ENCODE results near the gene CUL3. TPM values are rescaled to one million over a fixed set of nuclear protein-coding genes. Genes with fewer than 3 reads are reported as not detected.

CUL3 gene
- total and polyA plus RNA-seq, 7 donors = 59.3 to 85.3 (median 65.6) TPM

DNA sequence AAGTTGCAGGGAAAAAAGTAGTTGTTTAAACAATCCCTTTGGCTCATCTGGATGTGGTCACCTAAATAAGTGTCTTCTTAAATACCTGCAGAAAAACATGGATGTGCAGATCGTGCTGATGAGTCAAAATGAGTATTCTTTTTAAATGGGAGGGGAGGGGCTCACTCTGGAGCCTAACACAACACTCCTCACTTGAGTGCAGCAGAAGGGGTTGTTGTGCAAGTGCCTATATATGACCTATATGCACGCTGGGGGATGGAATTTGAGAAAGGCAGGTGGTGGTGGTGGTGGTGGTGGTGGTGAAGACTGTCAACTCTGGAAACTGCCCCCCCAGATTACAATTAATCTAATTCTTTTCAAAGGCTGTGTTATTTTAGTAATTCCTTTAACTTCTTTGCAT lies 105.3 kb downstream of the CUL3 start:
- Histone ChIP-seq H3K4me1 (peaks cover 0 to 19% (median 6%) of the 10 kb centered on the region in 4 donors), H3K27me3 (no peaks in the 10 kb centered on the region), H3K4me3 (no peak overlapping the region), H3K27ac (no peak overlapping the region), H3K36me3 (peaks cover 7 to 53% (median 20%) of the 10 kb centered on the region in 4 donors), H3K9me3 (no peaks in the 10 kb centered on the region)
- intact Hi-C loops (cut with DNase I) = loop anchor here (5.0 kb wide), 1 partner anchor 97 kb away; no protein-coding TSS in a partner anchor
- WGBS, 2 donors = 82 to 88% methylated on average over 2 of the region's 2 CpGs
- no peak for DNase-seq
- TF ChIP-seq POLR2AphosphoS5 (IDR thresholded peaks at IDR 0.05) (no peak), POLR2A (IDR thresholded peaks at IDR 0.05) (no peak), EP300 (IDR thresholded peaks at IDR 0.05) (no peak)
- TF ChIP-seq, protein P1, sequence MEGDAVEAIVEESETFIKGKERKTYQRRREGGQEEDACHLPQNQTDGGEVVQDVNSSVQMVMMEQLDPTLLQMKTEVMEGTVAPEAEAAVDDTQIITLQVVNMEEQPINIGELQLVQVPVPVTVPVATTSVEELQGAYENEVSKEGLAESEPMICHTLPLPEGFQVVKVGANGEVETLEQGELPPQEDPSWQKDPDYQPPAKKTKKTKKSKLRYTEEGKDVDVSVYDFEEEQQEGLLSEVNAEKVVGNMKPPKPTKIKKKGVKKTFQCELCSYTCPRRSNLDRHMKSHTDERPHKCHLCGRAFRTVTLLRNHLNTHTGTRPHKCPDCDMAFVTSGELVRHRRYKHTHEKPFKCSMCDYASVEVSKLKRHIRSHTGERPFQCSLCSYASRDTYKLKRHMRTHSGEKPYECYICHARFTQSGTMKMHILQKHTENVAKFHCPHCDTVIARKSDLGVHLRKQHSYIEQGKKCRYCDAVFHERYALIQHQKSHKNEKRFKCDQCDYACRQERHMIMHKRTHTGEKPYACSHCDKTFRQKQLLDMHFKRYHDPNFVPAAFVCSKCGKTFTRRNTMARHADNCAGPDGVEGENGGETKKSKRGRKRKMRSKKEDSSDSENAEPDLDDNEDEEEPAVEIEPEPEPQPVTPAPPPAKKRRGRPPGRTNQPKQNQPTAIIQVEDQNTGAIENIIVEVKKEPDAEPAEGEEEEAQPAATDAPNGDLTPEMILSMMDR (IDR thresholded peaks at IDR 0.05) = no peak

GRCh38 chr2:224472827-224473226 lies 112.3 kb downstream of the CUL3 start:
- peaks cover 7 to 54% (median 25%) of the 10 kb centered on the region in 4 donors for H3K36me3 ChIP-seq
- no peak overlapping the region for H3K27ac ChIP-seq

GRCh38 chr2:224472137-224472536 lies 113.0 kb downstream of the CUL3 start:
- intact Hi-C loops (cut with DNase I) = no loop called here
- Histone ChIP-seq H3K4me1 (no peaks in the 10 kb centered on the region), H3K4me3 (no peak overlapping the region), H3K36me3 (peaks cover 2 to 48% (median 20%) of the 10 kb centered on the region in 4 donors), H3K9me3 (no peaks in the 10 kb centered on the region), H3K27ac (no peak overlapping the region), H3K27me3 (no peaks in the 10 kb centered on the region)
- no peak for DNase-seq
- TF ChIP-seq POLR2AphosphoS5 (IDR thresholded peaks at IDR 0.05) (no peak), EP300 (IDR thresholded peaks at IDR 0.05) (no peak), POLR2A (IDR thresholded peaks at IDR 0.05) (no peak)
- TF ChIP-seq, protein P1 (IDR thresholded peaks at IDR 0.05) = no peak
- WGBS, 2 donors = 20 to 68% methylated on average over 3 of the region's 3 CpGs

More at GRCh38 chr2:224472827-224473226, 112.3 kb downstream of the CUL3 start:
- 95 to 98% methylated on average over 3 of the region's 3 CpGs for WGBS, 2 donors
- no peaks in the 10 kb centered on the region for H3K9me3 ChIP-seq
- no peak overlapping the region for H3K4me3 ChIP-seq
- DNase-seq = no peak
- intact Hi-C loops (cut with DNase I) = no loop called here
- H3K27me3 ChIP-seq = no peaks in the 10 kb centered on the region
- no peak for TF ChIP-seq EP300 (IDR thresholded peaks at IDR 0.05)
- TF ChIP-seq POLR2A (IDR thresholded peaks at IDR 0.05) = no peak
- TF ChIP-seq, protein P1 (IDR thresholded peaks at IDR 0.05) = no peak
- no peak for TF ChIP-seq POLR2AphosphoS5 (IDR thresholded peaks at IDR 0.05)
- no peaks in the 10 kb centered on the region for H3K4me1 ChIP-seq

- intact Hi-C loops (cut with DNase I) = no loop called here
- no peak overlapping the region for H3K27ac ChIP-seq
- H3K4me1 ChIP-seq = no peaks in the 10 kb centered on the region
- TF ChIP-seq POLR2A (IDR thresholded peaks at IDR 0.05) (no peak), POLR2AphosphoS5 (IDR thresholded peaks at IDR 0.05) (no peak), EP300 (IDR thresholded peaks at IDR 0.05) (no peak)
- TF ChIP-seq, protein P1 (IDR thresholded peaks at IDR 0.05) = no peak
- peaks cover 0 to 21% (median 7%) of the 10 kb centered on the region in 4 donors for H3K36me3 ChIP-seq
- no peaks in the 10 kb centered on the region for H3K9me3 ChIP-seq
- 89 to 90% methylated on average over 9 of the region's 9 CpGs for WGBS, 2 donors
- no peaks in the 10 kb centered on the region for H3K27me3 ChIP-seq
- no peak overlapping the region for H3K4me3 ChIP-seq
- no peak for DNase-seq
These were observed 115.7 kb downstream of the CUL3 start for GRCh38 chr2:224469374-224469964.
